Measurements from ENCODE around the gene TSFM. TPM values are rescaled to one million over a fixed set of nuclear protein-coding genes. Genes with fewer than 3 reads are reported as not detected.

The TSFM gene
- total and polyA plus RNA-seq, 9 of the 15 experiments (the other 6 are each of a cell fraction or from before 2014, with no cell fraction given) = 44.6 to 198 (median 60.2) TPM

- peak; percentile 96 for TF ChIP-seq ZBTB12 (CRISPR knock-in tag; IDR thresholded peaks at IDR 0.05)
- no peak for TF ChIP-seq BCLAF1 (IDR thresholded peaks at IDR 0.05; ENCODE audit: borderline replicate concordance in 1 of 2, control insufficient read depth in 1 of 2, low read depth in 2 of 2, low read length in 1 of 2)
- peak; percentile 2 to 76 for TF ChIP-seq AFF1 (IDR thresholded peaks at IDR 0.05; ENCODE audit: low read depth in 1 of 2, partially characterized antibody in 2 of 2)
- TF ChIP-seq CREM (IDR thresholded peaks at IDR 0.05; ENCODE audit: low read depth) = peak; percentile 98
- TF ChIP-seq U2AF2 (optimal IDR thresholded peaks at IDR 0.05; ENCODE audit: low read depth, low read length) = no peak
- no peak for TF ChIP-seq RHOXF2B (CRISPR knock-in tag; conservative IDR thresholded peaks at IDR 0.05)
- no peak for TF ChIP-seq OTX1 (CRISPR knock-in tag; IDR thresholded peaks at IDR 0.05)
- TF ChIP-seq POLR2A (conservative IDR thresholded peaks at IDR 0.05) = peak; percentile 97
- TF ChIP-seq ZNF280B (CRISPR knock-in tag; IDR thresholded peaks at IDR 0.05) = no peak
- no peak for TF ChIP-seq ZNF561 (CRISPR knock-in tag; conservative IDR thresholded peaks at IDR 0.05)
- TF ChIP-seq RBM15 (IDR thresholded peaks at IDR 0.05; ENCODE audit: insufficient read depth, low read length) = no peak
- no peak for TF ChIP-seq MCM7 (IDR thresholded peaks at IDR 0.05)
- no peak for TF ChIP-seq ARID3B (CRISPR knock-in tag; IDR thresholded peaks at IDR 0.05; ENCODE audit: borderline replicate concordance)
- TF ChIP-seq FOXA3 (CRISPR knock-in tag; conservative IDR thresholded peaks at IDR 0.05 in 1 of 2, IDR thresholded peaks at IDR 0.05 in 1 of 2) = peak in 1 of 2 experiments; percentile 79; a peak in 2 of 4 replicates
- no peak for TF ChIP-seq ETV6 (IDR thresholded peaks at IDR 0.05; ENCODE audit: borderline replicate concordance in 1 of 2, low read depth in 2 of 2, low read length in 1 of 2)
- TF ChIP-seq ETV6 (CRISPR knock-in tag; IDR thresholded peaks at IDR 0.05; ENCODE audit: borderline replicate concordance) = no peak
These were observed 10.6 kb upstream of the TSFM start, which contains the start of gene METTL1 (continued) for GRCh38 chr12:57771873-57772428.

Data from K562 (cell line).